ENCODE measurements around the gene PRKAR1B. TPM values are rescaled to one million over a fixed set of nuclear protein-coding genes. Genes with fewer than 3 reads are reported as not detected.

Gene PRKAR1B
- total and polyA plus RNA-seq, 5 donors: 20.7 to 38.3 (median 23.8) TPM

- Histone ChIP-seq H3K27me3 (ENCODE audit: control insufficient read depth, insufficient read depth) (no peaks in the 10 kb centered on the region), H3K4me3 (ENCODE audit: low read length) (no peak overlapping the region), H3K27ac (ENCODE audit: low read length) (no peak overlapping the region), H3K4me1 (ENCODE audit: control insufficient read depth, insufficient read depth, low read length) (peaks cover 6% of the 10 kb centered on the region), H3K9me3 (ENCODE audit: control insufficient read depth, low read length) (no peaks in the 10 kb centered on the region)
- ATAC-seq (no peak), DNase-seq (no peak)
- 100% methylated on average over 1 of the region's 1 CpG for WGBS
- intact Hi-C loops (cut with DNase I): no loop called here
Observed at GRCh38 chr7:566100-566499, 161.0 kb downstream of the PRKAR1B start.

GRCh38 chr7:564176-564865, 162.8 kb downstream of the PRKAR1B start:
- 74% methylated on average over 26 of the region's 26 CpGs for WGBS
- ATAC-seq (peak; percentile 5 to 65), DNase-seq (peak in 2 of 3 donors; percentile 56 to 82)
- peaks cover 6% of the 10 kb centered on the region for H3K4me1 ChIP-seq (ENCODE audit: control insufficient read depth, insufficient read depth, low read length)
- no peaks in the 10 kb centered on the region for H3K27me3 ChIP-seq (ENCODE audit: control insufficient read depth, insufficient read depth)
- H3K27ac ChIP-seq (ENCODE audit: low read length): no peak overlapping the region
- intact Hi-C loops (cut with DNase I): no loop called here
- H3K9me3 ChIP-seq (ENCODE audit: control insufficient read depth, low read length): no peaks in the 10 kb centered on the region
- H3K4me3 ChIP-seq (ENCODE audit: low read length): no peak overlapping the region

- Histone ChIP-seq H3K27me3 (ENCODE audit: control insufficient read depth, insufficient read depth) (no peaks in the 10 kb centered on the region), H3K4me1 (ENCODE audit: control insufficient read depth, insufficient read depth, low read length) (peaks cover 6% of the 10 kb centered on the region), H3K27ac (ENCODE audit: low read length) (no peak overlapping the region), H3K9me3 (ENCODE audit: control insufficient read depth, low read length) (no peaks in the 10 kb centered on the region), H3K4me3 (ENCODE audit: low read length) (no peak overlapping the region)
- ATAC-seq (no peak), DNase-seq (peak in 2 of 3 donors; percentile 46 to 66)
- intact Hi-C loops (cut with DNase I): no loop called here
- 89% methylated on average over 11 of the region's 11 CpGs for WGBS
Observed at GRCh38 chr7:563629-564170, 163.4 kb downstream of the PRKAR1B start.

GRCh38 chr7:562789-563628, 164.1 kb downstream of the PRKAR1B start:
- intact Hi-C loops (cut with DNase I): no loop called here
- Histone ChIP-seq H3K27ac (ENCODE audit: low read length) (no peak overlapping the region), H3K4me1 (ENCODE audit: control insufficient read depth, insufficient read depth, low read length) (no peaks in the 10 kb centered on the region), H3K27me3 (ENCODE audit: control insufficient read depth, insufficient read depth) (no peaks in the 10 kb centered on the region), H3K9me3 (ENCODE audit: control insufficient read depth, low read length) (no peaks in the 10 kb centered on the region), H3K4me3 (ENCODE audit: low read length) (no peak overlapping the region)
- ATAC-seq (no peak), DNase-seq (peak in 2 of 3 donors; percentile 28 to 40)
- 93% methylated on average over 17 of the region's 17 CpGs for WGBS

GRCh38 chr7:562374-562675, 164.8 kb downstream of the PRKAR1B start:
- H3K27me3 ChIP-seq (ENCODE audit: control insufficient read depth, insufficient read depth): no peaks in the 10 kb centered on the region
- H3K27ac ChIP-seq (ENCODE audit: low read length): no peak overlapping the region
- H3K4me1 ChIP-seq (ENCODE audit: control insufficient read depth, insufficient read depth, low read length): no peaks in the 10 kb centered on the region
- DNase-seq: peak in 2 of 3 donors; percentile 25 to 48
- no peak overlapping the region for H3K4me3 ChIP-seq (ENCODE audit: low read length)
- ATAC-seq: no peak
- H3K9me3 ChIP-seq (ENCODE audit: control insufficient read depth, low read length): no peaks in the 10 kb centered on the region
- intact Hi-C loops (cut with DNase I): no loop called here
- 83% methylated on average over 7 of the region's 7 CpGs for WGBS

- intact Hi-C loops (cut with DNase I): no loop called here
- peak in 1 of 2 donors; percentile 4 for ATAC-seq
- H3K4me1 ChIP-seq (ENCODE audit: control insufficient read depth, insufficient read depth, low read length): no peaks in the 10 kb centered on the region
- peak in 2 of 3 donors; percentile 57 to 67 for DNase-seq
- no peak overlapping the region for H3K4me3 ChIP-seq (ENCODE audit: low read length)
- 83% methylated on average over 44 of the region's 44 CpGs for WGBS
- H3K27ac ChIP-seq (ENCODE audit: low read length): no peak overlapping the region
- H3K27me3 ChIP-seq (ENCODE audit: control insufficient read depth, insufficient read depth): no peaks in the 10 kb centered on the region
- H3K9me3 ChIP-seq (ENCODE audit: control insufficient read depth, low read length): no peaks in the 10 kb centered on the region
Observed at GRCh38 chr7:561631-562373, 165.3 kb downstream of the PRKAR1B start.

- intact Hi-C loops (cut with DNase I): no loop called here
- 90% methylated on average over 21 of the region's 21 CpGs for WGBS
- no peak overlapping the region for H3K4me3 ChIP-seq (ENCODE audit: low read length)
- no peaks in the 10 kb centered on the region for H3K4me1 ChIP-seq (ENCODE audit: control insufficient read depth, insufficient read depth, low read length)
- DNase-seq (peak in 1 of 3 donors; percentile 20), ATAC-seq (no peak)
- H3K27me3 ChIP-seq (ENCODE audit: control insufficient read depth, insufficient read depth): no peaks in the 10 kb centered on the region
- no peaks in the 10 kb centered on the region for H3K9me3 ChIP-seq (ENCODE audit: control insufficient read depth, low read length)
- no peak overlapping the region for H3K27ac ChIP-seq (ENCODE audit: low read length)
Observed at GRCh38 chr7:560966-561630, 166.0 kb downstream of the PRKAR1B start.

- ATAC-seq: no peak
- intact Hi-C loops (cut with DNase I): no loop called here
Observed at GRCh38 chr7:559396-559705, 167.7 kb downstream of the PRKAR1B start.

GRCh38 chr7:557558-557881, 169.6 kb downstream of the PRKAR1B start:
- H3K9me3 ChIP-seq (ENCODE audit: control insufficient read depth, low read length): no peaks in the 10 kb centered on the region
- DNase-seq: peak in 2 of 3 donors; percentile 58 to 60
- no peaks in the 10 kb centered on the region for H3K27me3 ChIP-seq (ENCODE audit: control insufficient read depth, insufficient read depth)
- no peaks in the 10 kb centered on the region for H3K4me1 ChIP-seq (ENCODE audit: control insufficient read depth, insufficient read depth, low read length)
- intact Hi-C loops (cut with DNase I): no loop called here
- no peak for ATAC-seq
- H3K4me3 ChIP-seq (ENCODE audit: low read length): no peak overlapping the region
- H3K27ac ChIP-seq (ENCODE audit: low read length): no peak overlapping the region
- 68% methylated on average over 12 of the region's 12 CpGs for WGBS

More at GRCh38 chr7:559396-559705, 167.7 kb downstream of the PRKAR1B start:
- Histone ChIP-seq H3K4me3 (ENCODE audit: low read length) (no peak overlapping the region), H3K4me1 (ENCODE audit: control insufficient read depth, insufficient read depth, low read length) (no peaks in the 10 kb centered on the region), H3K9me3 (ENCODE audit: control insufficient read depth, low read length) (no peaks in the 10 kb centered on the region), H3K27me3 (ENCODE audit: control insufficient read depth, insufficient read depth) (no peaks in the 10 kb centered on the region), H3K27ac (ENCODE audit: low read length) (no peak overlapping the region)
- WGBS: 94% methylated on average over 21 of the region's 21 CpGs
- peak in 2 of 3 donors; percentile 18 to 38 for DNase-seq

GRCh38 chr7:556837-557557, 170.1 kb downstream of the PRKAR1B start:
- Histone ChIP-seq H3K4me3 (ENCODE audit: low read length) (no peak overlapping the region), H3K9me3 (ENCODE audit: control insufficient read depth, low read length) (no peaks in the 10 kb centered on the region), H3K27ac (ENCODE audit: low read length) (no peak overlapping the region), H3K27me3 (ENCODE audit: control insufficient read depth, insufficient read depth) (no peaks in the 10 kb centered on the region), H3K4me1 (ENCODE audit: control insufficient read depth, insufficient read depth, low read length) (no peaks in the 10 kb centered on the region)
- ATAC-seq (no peak), DNase-seq (peak in 2 of 3 donors; percentile 26 to 64)
- WGBS: 91% methylated on average over 32 of the region's 32 CpGs
- intact Hi-C loops (cut with DNase I): no loop called here

Measured in right cardiac atrium (tissue), 5 donors.